GM12878 (cell line): ENCODE data around the gene ASB6. TPM values are rescaled to one million over a fixed set of nuclear protein-coding genes. Genes with fewer than 3 reads are reported as not detected.

Experiments used
- ATAC-seq: fragments of 200-7000 bp; cut with Tn5 transposase; 3 replicates; pipeline ENCODE4 v1.9.1; 2020; ENCODE audit warnings: mild to moderate bottlenecking, moderate library complexity
- BruUV-seq: library from RNA; stranded (reverse); fragments of 400-500 nt; replicated peaks from 2 replicates; lab custom pipeline; 2021; lab: Mats Ljungman, UMichigan
- CTCF ChIA-PET: fragments of 300-600 bp; sonication (Branson Sonifier 250); formaldehyde crosslinking; extraction: SDS; loops from one replicate; lab custom pipeline; 2021; ENCODE audit warnings: inconsistent platforms; lab: Yijun Ruan, JAX
- POLR2A ChIA-PET: fragments of 350-600 bp; formaldehyde crosslinking; extraction: SDS; loops from one replicate; lab custom pipeline; 2021; ENCODE audit warnings: inconsistent platforms; lab: Charles Lee
- RAD21 ChIA-PET: fragments of 300-600 bp; sonication (Branson Sonifier 250); formaldehyde crosslinking; loops from one replicate; lab custom pipeline; 2023; ENCODE audit warnings: antibody characterized with exemption; ENCODE audit not compliant: unreplicated experiment; lab: Charles Lee
- SMC1A ChIA-PET: fragments of 300-600 bp; sonication (Branson Sonifier 250); formaldehyde crosslinking; loops from one replicate; lab custom pipeline; 2023; ENCODE audit not compliant: unreplicated experiment, uncharacterized antibody; lab: Charles Lee
- DNase-seq: peaks from one replicate; pipeline ENCODE4 v3.0.0-alpha.2; 2011; ENCODE audit warnings: low read depth, low spot score
- FAIRE-seq: peaks from 3 replicates; lab custom pipeline; 2011; peaks lifted over from hg19 to GRCh38; lab: Jason Lieb, UNC
- H2AFZ ChIP-seq: 2 replicates; pipeline ENCODE4 v1.6.0; 2011; ENCODE audit warnings: low read depth, low read length, control low read depth; ENCODE audit not compliant: control insufficient read depth
- H3K27ac ChIP-seq: 2 replicates; pipeline ENCODE4 v1.5.1; 2011; ENCODE audit warnings: control low read depth; ENCODE audit not compliant: control insufficient read depth, insufficient read depth
- H3K27me3 ChIP-seq, 2 experiments: replicated peaks in 1 of 2; 2 replicates each; pipeline versions ENCODE4 v1.6.0 to v1.6.1; 2011; ENCODE audit warnings: low read length in 1 of 2; ENCODE audit not compliant: control insufficient read depth in 2 of 2, insufficient read depth in 2 of 2
- H3K36me3 ChIP-seq, 2 experiments: 2 replicates each; pipeline ENCODE4 v1.5.1; 2011; ENCODE audit warnings: low read length in 1 of 2; ENCODE audit not compliant: control insufficient read depth in 2 of 2, insufficient read depth in 2 of 2
- H3K4me1 ChIP-seq: 2 replicates; pipeline ENCODE4 v1.6.1; 2011; ENCODE audit warnings: mild to moderate bottlenecking, low read length, moderate library complexity, mixed read lengths; ENCODE audit not compliant: control insufficient read depth, insufficient read depth
- H3K4me2 ChIP-seq: 2 replicates; pipeline ENCODE4 v1.6.0; 2011; ENCODE audit warnings: control low read depth; ENCODE audit not compliant: control insufficient read depth, insufficient read depth
- H3K4me3 ChIP-seq: fragments of 200-600 bp; sonication (generic); 2 replicates; pipeline ENCODE4 v1.5.1; 2016
- H3K79me2 ChIP-seq: 2 replicates; pipeline ENCODE4 v1.6.0; 2011; ENCODE audit warnings: low read length; ENCODE audit not compliant: control insufficient read depth, insufficient read depth
- H3K9ac ChIP-seq: 2 replicates; pipeline ENCODE4 v1.8.0; 2011; ENCODE audit warnings: low read length, control low read depth, mixed read lengths; ENCODE audit not compliant: control insufficient read depth, insufficient read depth
- H3K9me3 ChIP-seq: replicated peaks from 3 replicates; pipeline ENCODE4 v1.5.1; 2011; ENCODE audit warnings: mild to moderate bottlenecking, low read length; ENCODE audit not compliant: control insufficient read depth, insufficient read depth
- H4K20me1 ChIP-seq: 2 replicates; pipeline ENCODE4 v1.6.0; 2011; ENCODE audit not compliant: control insufficient read depth, insufficient read depth
- CHD4 ChIP-seq: fragments of 200-600 bp; sonication (generic); IDR thresholded peaks from 2 replicates; pipeline ENCODE4 v1.6.1; 2016; ENCODE audit warnings: mild to moderate bottlenecking
- GATAD2B ChIP-seq: fragments of 450-650 bp; conservative IDR thresholded peaks from 2 replicates; pipeline ENCODE4 v1.6.1; 2017; ENCODE audit warnings: low read depth, mild to moderate bottlenecking, moderate library complexity
- LARP7 ChIP-seq: fragments of 450-650 bp; IDR thresholded peaks from 2 replicates; pipeline ENCODE4 v1.6.1; 2017; ENCODE audit warnings: mild to moderate bottlenecking
- MLLT1 ChIP-seq: fragments of 450-650 bp; IDR thresholded peaks from 2 replicates; pipeline ENCODE4 v1.6.1; 2016; ENCODE audit warnings: mild to moderate bottlenecking
- MYC ChIP-seq: IDR thresholded peaks from 2 replicates; pipeline ENCODE4 v1.6.1; 2011; ENCODE audit warnings: mild to moderate bottlenecking, low read length, moderate library complexity, inconsistent platforms; ENCODE audit not compliant: insufficient read depth, insufficient replicate concordance, insufficient read length, severe bottlenecking
- PAX8 ChIP-seq: fragments of 450-650 bp; IDR thresholded peaks from 2 replicates; pipeline ENCODE4 v1.6.1; 2017; ENCODE audit warnings: mild to moderate bottlenecking, moderate library complexity
- RELA ChIP-seq: fragments of 450-650 bp; IDR thresholded peaks from 2 replicates; pipeline ENCODE4 v1.8.0; 2014; ENCODE audit warnings: borderline replicate concordance; ENCODE audit not compliant: partially characterized antibody
- SIN3A ChIP-seq: IDR thresholded peaks from 2 replicates; pipeline ENCODE4 v1.6.1; 2012; ENCODE audit warnings: low read depth, low read length, improper control_type of control experiment
- SREBF1 ChIP-seq: IDR thresholded peaks from 2 replicates; pipeline ENCODE4 v1.6.1; 2012; ENCODE audit warnings: mild to moderate bottlenecking, low read length
- WGBS: methylation state at CpG from one replicate; pipeline ENCODE4 v1.1.6; 2016; ENCODE audit warnings: low lambda C conversion rate; ENCODE audit not compliant: insufficient replicate concordance, insufficient coverage; ENCODE audit errors: missing lambda C conversion rate; 5-methylcytosine and 5-hydroxymethylcytosine counted together
- in situ Hi-C: fragments of 300-500 bp; cut with MboI; formaldehyde crosslinking; loops from 9 replicates; pipeline ENCODE4 v1.14.3; 2018; ENCODE audit warnings: mixed read lengths
- intact Hi-C: fragments of 100-400 bp; cut with micrococcal nuclease; formaldehyde crosslinking; loops from one replicate; pipeline ENCODE4 v1.14.2; 2022; ENCODE audit not compliant: unreplicated experiment
- polyA plus RNA-seq, 11 experiments: library from polyadenylated mRNA; depleted of rRNA in 4 of 11; unstranded in 6 of 11; stranded (reverse) in 5 of 11; fragments of >200 nt; fragmentation: Nextera tagmentation in 4 of 11; fragmentation: Illumina TruSeq in 1 of 11; extraction: Ambion mirVana in 4 of 11; extraction: Trizol in 1 of 11; gene quantifications; 1 replicate in 1 of 11; 2 replicates in 10 of 11; pipeline versions ENCODE4 v1.2.1 to v1.2.3, GENCODE V29; 2011 to 2016; ENCODE audit warnings: inconsistent platforms in 2 of 11, missing spikeins in 2 of 11, low read depth in 1 of 11
- total RNA-seq, 4 experiments: library from RNA; depleted of rRNA in 3 of 4; stranded (reverse); fragments of >200 nt in 3 of 4; fragmentation: Illumina TruSeq in 1 of 4; extraction: Trizol in 1 of 4; gene quantifications; 2 replicates each; pipeline versions ENCODE4 v1.2.1 to v1.2.3, GENCODE V29; 2013 to 2021

The ASB6 gene
- total and polyA plus RNA-seq, 10 of the 15 experiments (the other 5 are each of a cell fraction or from before 2014, with no cell fraction given), result 0.80 to 18.2 (median 9.9) TPM

GRCh38 chr9:129633207-129633606 lies 8.7 kb downstream of the ASB6 start:
- Histone ChIP-seq H3K27me3 (no peaks in the 10 kb centered on the region), H3K79me2 (peaks cover 33% of the 10 kb centered on the region), H3K4me2 (no peak overlapping the region), H3K36me3 (peaks cover 18 to 35% of the 10 kb centered on the region in 2 experiments; a peak in 3 of 4 replicates), H3K9ac (no peak overlapping the region), H4K20me1 (no peaks in the 10 kb centered on the region; the same call in 1 of the 2 replicates), H3K4me3 (no peak overlapping the region), H3K9me3 (no peaks in the 10 kb centered on the region), H2AFZ (no peak overlapping the region), H3K27ac (no peak overlapping the region), H3K4me1 (0 out of 2 replicates have a peak, but pooled peaks cover 4% of the 10 kb centered on the region)
- ChIA-PET SMC1A (no interaction called here), POLR2A (interaction anchor here (0.7 kb wide), 1 partner anchor 9 kb away, joined by 3 read pairs; no protein-coding TSS in a partner anchor), CTCF (interaction anchor here (1.0 kb wide), 1 partner anchor 8 kb away, joined by 3 read pairs; no protein-coding TSS in a partner anchor), RAD21 (no interaction called here)
- intact Hi-C loops (no loop called here), in situ Hi-C loops (no loop called here)
- no TSS peak for BruUV-seq
- TF ChIP-seq RELA, result no peak
- no peak for TF ChIP-seq MLLT1
- TF ChIP-seq SIN3A, result no peak
- no peak for TF ChIP-seq SREBF1
- no peak for TF ChIP-seq PAX8
- TF ChIP-seq GATAD2B, result no peak
- no peak for TF ChIP-seq MYC
- no peak for TF ChIP-seq CHD4
- TF ChIP-seq LARP7, result no peak
- DNase-seq, result no peak
- no peak for FAIRE-seq
- WGBS, result 98% methylated on average over 4 of the region's 4 CpGs
- no peak for ATAC-seq
